Inflammatory macrophage treated with lipopolysaccharide for 1 hour (primary cell): ENCODE data around the gene NAGPA.
"Not testable (repeated sequence)": the region's sequence is repeated elsewhere in the genome, so short reads cannot be mapped to it uniquely, and the experiment has no call there.

Experiments
- DNase-seq, 2 donors: peaks; one replicate each; pipeline ENCODE4 v3.0.0-alpha.2; 2020 to 2022

The NAGPA gene

GRCh38 chr16:5060073-5060641 is 26.4 kb upstream of the NAGPA start:
- DNase-seq, result no peak

- DNase-seq, result no peak
These were observed 25.8 kb upstream of the NAGPA start for GRCh38 chr16:5059386-5060072.

- DNase-seq, result peak in 1 of 2 donors; percentile 35
These were observed 24.7 kb upstream of the NAGPA start for GRCh38 chr16:5058476-5058875.

GRCh38 chr16:5056352-5056751 is 22.6 kb upstream of the NAGPA start:
- DNase-seq, result peak; percentile 33 to 41

GRCh38 chr16:5054876-5055865 is 21.4 kb upstream of the NAGPA start:
- no peak for DNase-seq

GRCh38 chr16:5046914-5047313 is 13.2 kb upstream of the NAGPA start:
- no peak for DNase-seq

- DNase-seq, result no peak
These were observed 11.9 kb upstream of the NAGPA start for GRCh38 chr16:5045499-5046115.

- not testable (repeated sequence) for DNase-seq
These were observed 10.8 kb upstream of the NAGPA start for GRCh38 chr16:5044581-5044980.

GRCh38 chr16:5044011-5044540 is 10.3 kb upstream of the NAGPA start:
- no peak for DNase-seq

GRCh38 chr16:5042574-5043171 is 8.9 kb upstream of the NAGPA start:
- no peak for DNase-seq

- no peak for DNase-seq
These were observed 7.9 kb upstream of the NAGPA start for GRCh38 chr16:5041600-5042133.

GRCh38 chr16:5040451-5040850 is 6.7 kb upstream of the NAGPA start:
- no peak for DNase-seq

GRCh38 chr16:5036228-5037156 is 2.8 kb upstream of the NAGPA start:
- no peak for DNase-seq

- no peak for DNase-seq
These were observed 2.1 kb upstream of the NAGPA start for GRCh38 chr16:5035909-5036227.

- no peak for DNase-seq
These were observed 410 bp upstream of the NAGPA start for GRCh38 chr16:5034167-5034523.

- DNase-seq, result peak in 1 of 2 donors; percentile 23
These were observed 977 bp downstream of the NAGPA start for GRCh38 chr16:5032748-5033167.

- DNase-seq, result no peak
These were observed 2.1 kb downstream of the NAGPA start for GRCh38 chr16:5031601-5032000.

GRCh38 chr16:5030251-5030870 is 3.4 kb downstream of the NAGPA start:
- no peak for DNase-seq

- no peak for DNase-seq
These were observed 4.7 kb downstream of the NAGPA start for GRCh38 chr16:5028950-5029475.

GRCh38 chr16:5027575-5028235 is 6.0 kb downstream of the NAGPA start:
- DNase-seq, result no peak
